Testis (tissue), 2 donors: Measurements from ENCODE around the gene GSC2.

ENCODE experiments used
- POLR2A ChIP-seq: fragments of 450-650 bp; IDR thresholded peaks from one replicate; pipeline ENCODE4 v1.6.1; 2017; ENCODE audit warnings: antibody characterized with exemption, mild to moderate bottlenecking, moderate library complexity
- TF ChIP-seq, protein P1 (sequence below), 3 experiments: fragments of 450-650 bp in 2 of 3; fragments of 200-600 bp in 1 of 3; sonication (generic) in 1 of 3; IDR thresholded peaks; one replicate each; pipeline ENCODE4 v1.5.1; 2016 to 2019; ENCODE audit warnings: antibody characterized with exemption in 3 of 3, mild to moderate bottlenecking in 2 of 3, moderate library complexity in 1 of 3

DNA sequence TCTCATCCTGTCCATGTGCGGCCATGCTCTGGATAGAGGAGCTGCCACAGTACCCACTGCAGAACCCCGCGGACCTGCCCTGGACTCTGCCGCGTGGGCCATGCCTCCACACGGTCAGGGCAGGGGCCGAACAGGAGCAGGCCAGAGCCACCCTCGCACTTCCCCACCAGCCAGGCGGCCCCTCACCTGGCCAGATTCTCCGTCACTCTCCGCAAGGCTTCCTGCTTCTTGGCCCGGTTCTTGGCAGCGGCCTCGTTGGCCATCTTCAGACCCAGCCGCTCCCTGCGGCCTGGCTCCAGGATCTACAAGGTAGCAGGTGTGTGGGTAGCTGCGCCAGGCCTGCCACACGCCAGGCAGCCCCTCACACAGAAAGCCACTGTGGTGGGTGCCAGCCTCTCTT, 15.2 kb downstream of the GSC2 start:
- TF ChIP-seq POLR2A = no peak
- TF ChIP-seq, protein P1, sequence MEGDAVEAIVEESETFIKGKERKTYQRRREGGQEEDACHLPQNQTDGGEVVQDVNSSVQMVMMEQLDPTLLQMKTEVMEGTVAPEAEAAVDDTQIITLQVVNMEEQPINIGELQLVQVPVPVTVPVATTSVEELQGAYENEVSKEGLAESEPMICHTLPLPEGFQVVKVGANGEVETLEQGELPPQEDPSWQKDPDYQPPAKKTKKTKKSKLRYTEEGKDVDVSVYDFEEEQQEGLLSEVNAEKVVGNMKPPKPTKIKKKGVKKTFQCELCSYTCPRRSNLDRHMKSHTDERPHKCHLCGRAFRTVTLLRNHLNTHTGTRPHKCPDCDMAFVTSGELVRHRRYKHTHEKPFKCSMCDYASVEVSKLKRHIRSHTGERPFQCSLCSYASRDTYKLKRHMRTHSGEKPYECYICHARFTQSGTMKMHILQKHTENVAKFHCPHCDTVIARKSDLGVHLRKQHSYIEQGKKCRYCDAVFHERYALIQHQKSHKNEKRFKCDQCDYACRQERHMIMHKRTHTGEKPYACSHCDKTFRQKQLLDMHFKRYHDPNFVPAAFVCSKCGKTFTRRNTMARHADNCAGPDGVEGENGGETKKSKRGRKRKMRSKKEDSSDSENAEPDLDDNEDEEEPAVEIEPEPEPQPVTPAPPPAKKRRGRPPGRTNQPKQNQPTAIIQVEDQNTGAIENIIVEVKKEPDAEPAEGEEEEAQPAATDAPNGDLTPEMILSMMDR (IDR thresholded peaks at IDR 0.05) = no peak
